HepG2 (cell line): ENCODE results near the gene RAB33A. TPM values are rescaled to one million over a fixed set of nuclear protein-coding genes. Genes with fewer than 3 reads are reported as not detected.

ENCODE experiments used
- ATAC-seq: fragments of 200-7000 bp; cut with Tn5 transposase; 3 replicates; pipeline ENCODE4 v1.9.1; 2020; ENCODE audit warnings: mild to moderate bottlenecking, moderate library complexity
- BruUV-seq: library from RNA; stranded (reverse); fragments of 400-500 nt; replicated peaks from 2 replicates; lab custom pipeline; 2021; lab: Mats Ljungman, UMichigan
- CTCF ChIA-PET: fragments of 300-600 bp; formaldehyde crosslinking; extraction: SDS; loops from one replicate; lab custom pipeline; 2021; ENCODE audit warnings: low total read pairs, inconsistent platforms, low intra/inter-chr PET ratio; lab: Yijun Ruan, JAX
- POLR2A ChIA-PET: fragments of 350-600 bp; sonication (Branson Sonifier 250); formaldehyde crosslinking; loops from one replicate; lab custom pipeline; 2020; ENCODE audit warnings: antibody characterized with exemption, inconsistent platforms; lab: Yijun Ruan, JAX
- DNase-seq: peaks from one replicate; pipeline ENCODE4 v3.0.0-alpha.2; 2015; ENCODE audit warnings: low spot score
- FAIRE-seq: peaks from 3 replicates; lab custom pipeline; 2011; peaks lifted over from hg19 to GRCh38; lab: Jason Lieb, UNC
- H2AFZ ChIP-seq: one replicate; pipeline ENCODE4 v1.6.1; 2011; ENCODE audit warnings: low read length, inconsistent platforms
- H3K27ac ChIP-seq: fragments of 300-600 bp; 3 replicates; pipeline ENCODE4 v1.8.0; 2011; ENCODE audit warnings: mixed run types, mild to moderate bottlenecking, mixed read lengths, low read length, inconsistent platforms; ENCODE audit not compliant: insufficient read depth; ENCODE audit errors: extremely low read length
- H3K27me3 ChIP-seq, 2 experiments: fragments of 200-600 bp in 1 of 2; 2 replicates in 1 of 2; 3 replicates in 1 of 2; pipeline versions ENCODE4 v1.6.0 to v1.8.0; 2011; ENCODE audit warnings: low read length in 2 of 2, mild to moderate bottlenecking in 2 of 2, moderate library complexity in 2 of 2, inconsistent platforms in 1 of 2; ENCODE audit not compliant: insufficient read depth in 2 of 2, control insufficient read depth in 1 of 2
- H3K36me3 ChIP-seq, 2 experiments: fragments of 200-600 bp in 1 of 2; replicated peaks in 1 of 2; 2 replicates in 1 of 2; 3 replicates in 1 of 2; pipeline versions ENCODE4 v1.5.1 to v1.8.0; 2011; ENCODE audit warnings: low read length in 2 of 2, inconsistent platforms in 1 of 2; ENCODE audit not compliant: insufficient read depth in 2 of 2, control insufficient read depth in 1 of 2
- H3K4me1 ChIP-seq: 2 replicates; pipeline ENCODE4 v1.5.1; 2012; ENCODE audit warnings: low read length, inconsistent platforms; ENCODE audit not compliant: insufficient read depth
- H3K4me2 ChIP-seq: 2 replicates; pipeline ENCODE4 v1.6.0; 2011; ENCODE audit warnings: low read depth, low read length, inconsistent platforms
- H3K4me3 ChIP-seq, 3 experiments: fragments of 200-600 bp in 1 of 3; sonication (generic), shearing (Covaris generic) in 1 of 3; replicated peaks in 1 of 3; 2 replicates each; pipeline ENCODE4 v1.5.1; 2011 to 2016; ENCODE audit warnings: low read length in 3 of 3, inconsistent platforms in 2 of 3, low read depth in 2 of 3, mild to moderate bottlenecking in 2 of 3, control low read depth in 1 of 3, mixed read lengths in 1 of 3; ENCODE audit not compliant: insufficient read depth in 1 of 3
- H3K79me2 ChIP-seq: one replicate; pipeline ENCODE4 v1.6.1; 2011; ENCODE audit warnings: low read length, inconsistent platforms; ENCODE audit not compliant: insufficient read depth
- H3K9ac ChIP-seq: 2 replicates; pipeline ENCODE4 v1.6.0; 2011; ENCODE audit warnings: mild to moderate bottlenecking, low read depth, low read length, inconsistent platforms; ENCODE audit not compliant: insufficient read depth
- H3K9me3 ChIP-seq: 2 replicates; pipeline ENCODE4 v1.5.1; 2012; ENCODE audit warnings: mild to moderate bottlenecking, low read length
- H4K20me1 ChIP-seq: 2 replicates; pipeline ENCODE4 v1.6.0; 2011; ENCODE audit warnings: inconsistent platforms, mild to moderate bottlenecking, low read length, moderate library complexity; ENCODE audit not compliant: insufficient read depth
- ARHGAP35 ChIP-seq: sonication (generic); formaldehyde crosslinking; IDR thresholded peaks from 2 replicates; pipeline ENCODE4 v1.9.0; 2022; ENCODE audit warnings: mild to moderate bottlenecking, inconsistent platforms, moderate library complexity, missing genetic modification reagents, borderline replicate concordance
- ETV6 ChIP-seq: sonication (generic); formaldehyde crosslinking; conservative IDR thresholded peaks from 2 replicates; pipeline ENCODE4 v1.4.0; 2020; ENCODE audit warnings: missing genetic modification reagents
- GATA4 ChIP-seq: sonication (generic); IDR thresholded peaks from 2 replicates; pipeline ENCODE4 v1.6.1; 2016; ENCODE audit warnings: antibody characterized with exemption, low read depth, borderline replicate concordance
- HES4 ChIP-seq: sonication (generic); formaldehyde crosslinking; IDR thresholded peaks from 2 replicates; pipeline ENCODE4 v1.9.0; 2021; ENCODE audit warnings: mild to moderate bottlenecking, missing genetic modification reagents, borderline replicate concordance
- HNRNPL ChIP-seq: fragments of 200-400 bp; formaldehyde crosslinking; IDR thresholded peaks from 2 replicates; pipeline ENCODE4 v1.6.1; 2017; ENCODE audit warnings: mild to moderate bottlenecking, low read depth, low read length
- MXI1 ChIP-seq: IDR thresholded peaks from 3 replicates; pipeline ENCODE4 v1.6.1; 2012; ENCODE audit warnings: low read depth, low read length, inconsistent platforms, borderline replicate concordance
- MZF1 ChIP-seq: sonication (generic); formaldehyde crosslinking; IDR thresholded peaks from 2 replicates; pipeline ENCODE4 v1.8.1; 2023; ENCODE audit warnings: mild to moderate bottlenecking, missing genetic modification reagents, borderline replicate concordance
- NR2F2 ChIP-seq: IDR thresholded peaks from 2 replicates; pipeline ENCODE4 v1.6.1; 2012; ENCODE audit warnings: low read depth, inconsistent platforms, borderline replicate concordance
- PHF20 ChIP-seq: sonication (generic); formaldehyde crosslinking; IDR thresholded peaks from 2 replicates; pipeline ENCODE4 v1.5.0; 2020; ENCODE audit warnings: mild to moderate bottlenecking, missing genetic modification reagents
- PRMT3 ChIP-seq: sonication (generic); formaldehyde crosslinking; IDR thresholded peaks from 2 replicates; pipeline ENCODE4 v1.8.1; 2022; ENCODE audit warnings: low read depth, mild to moderate bottlenecking, moderate library complexity, missing genetic modification reagents, borderline replicate concordance
- ZBTB38 ChIP-seq: sonication (generic); formaldehyde crosslinking; IDR thresholded peaks from 2 replicates; pipeline ENCODE4 v1.5.1; 2020; ENCODE audit warnings: mild to moderate bottlenecking, missing genetic modification reagents
- ZGPAT ChIP-seq: IDR thresholded peaks from 2 replicates; pipeline ENCODE4 v1.6.1; 2016; ENCODE audit warnings: mild to moderate bottlenecking
- ZNF839 ChIP-seq: sonication (generic); formaldehyde crosslinking; IDR thresholded peaks from 2 replicates; pipeline ENCODE4 v1.4.0; 2020; ENCODE audit warnings: missing genetic modification reagents, mild to moderate bottlenecking, borderline replicate concordance
- ZNF891 ChIP-seq: sonication (generic); formaldehyde crosslinking; IDR thresholded peaks from 2 replicates; pipeline ENCODE4 v1.5.0; 2020; ENCODE audit warnings: mild to moderate bottlenecking, missing genetic modification reagents
- ZSCAN25 ChIP-seq: sonication (generic); formaldehyde crosslinking; IDR thresholded peaks from 2 replicates; pipeline ENCODE4 v1.8.0; 2022; ENCODE audit warnings: mild to moderate bottlenecking, missing genetic modification reagents
- WGBS: methylation state at CpG from one replicate; pipeline ENCODE4 v1.1.6; 2017; ENCODE audit warnings: low lambda C conversion rate; 5-methylcytosine and 5-hydroxymethylcytosine counted together
- in situ Hi-C: cut with HindIII; loops from 2 replicates; pipeline ENCODE4 v1.10.0; 2017; ENCODE audit warnings: low pct_unique_long_range_greater_than_20kb; ENCODE audit not compliant: extremely low pct_ligation_motif_present
- intact Hi-C: fragments of 100-400 bp; cut with micrococcal nuclease; formaldehyde crosslinking; loops from one replicate; pipeline ENCODE4 v1.10.0; 2022; ENCODE audit not compliant: unreplicated experiment
- polyA plus RNA-seq, 8 experiments: library from polyadenylated mRNA; depleted of rRNA in 3 of 8; stranded (reverse) in 7 of 8; unstranded in 1 of 8; fragments of >200 nt; fragmentation: Illumina TruSeq in 4 of 8; extraction: Trizol in 4 of 8; gene quantifications; 2 replicates each; pipeline versions ENCODE4 v1.2.1 to v1.2.3, GENCODE V29; 2011 to 2016; ENCODE audit warnings: low read depth in 4 of 8, missing spikeins in 1 of 8, mixed read lengths in 1 of 8; ENCODE audit not compliant: insufficient read depth in 1 of 8
- total RNA-seq, 5 experiments: library from RNA; depleted of rRNA; stranded (reverse); fragments of >200 nt; fragmentation: Illumina TruSeq; extraction: Trizol; gene quantifications; 2 replicates each; pipeline ENCODE4 v1.2.3, GENCODE V29; 2016; ENCODE audit warnings: low read depth in 1 of 5
- TF ChIP-seq, protein P1 (sequence below): sonication (generic); formaldehyde crosslinking; IDR thresholded peaks from 2 replicates; pipeline ENCODE4 v1.4.0; 2020; ENCODE audit warnings: mild to moderate bottlenecking, missing genetic modification reagents

RAB33A gene
- total and polyA plus RNA-seq, 2 of the 13 experiments (the other 11 are each of a cell fraction or from before 2014, with no cell fraction given), result 0.26 TPM; not detected in 1

GRCh38 chrX:130165703-130166502 is 5.9 kb upstream of the RAB33A start, which contains the start of gene AIFM1 (continued):
- no peak for TF ChIP-seq MZF1
- TF ChIP-seq ZNF891 (CRISPR knock-in tag), result peak; percentile 25; the same call in 1 of the 2 replicates

DNA sequence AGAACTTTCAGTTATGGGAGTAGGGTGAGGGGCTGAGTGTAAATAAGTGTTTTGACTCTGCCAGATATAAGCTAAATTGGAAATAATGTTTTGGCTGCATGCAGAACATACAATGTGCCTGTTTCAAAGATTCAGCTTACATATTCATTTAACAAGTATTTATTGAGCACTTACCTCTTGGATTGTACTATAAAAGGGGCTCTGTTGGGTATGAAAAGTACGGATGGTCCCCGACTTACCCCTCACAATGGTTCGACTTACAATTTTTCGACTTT is 5.3 kb upstream of the RAB33A start:
- peak overlapping the region; percentile 71 for H3K4me2 ChIP-seq
- H4K20me1 ChIP-seq, result no peaks in the 10 kb centered on the region
- H3K4me1 ChIP-seq, result peaks cover 34% of the 10 kb centered on the region
- no peak for ATAC-seq
- H3K9me3 ChIP-seq, result no peaks in the 10 kb centered on the region
- peak overlapping the region; percentile 89 for H3K27ac ChIP-seq
- DNase-seq, result no peak
- 0% methylated on average over 4 of the region's 4 CpGs for WGBS
- POLR2A ChIA-PET, result interaction anchor here (2.4 kb wide), 1 partner anchor 48 kb away, joined by 5 read pairs; no protein-coding TSS in a partner anchor
- H3K9ac ChIP-seq, result peak overlapping the region; percentile 77
- no peaks in the 10 kb centered on the region; a peak in 1 of 5 replicates for H3K27me3 ChIP-seq
- H2AFZ ChIP-seq, result peak overlapping the region; percentile 88
- TF ChIP-seq ETV6 (no peak), ARHGAP35 (CRISPR knock-in tag) (no peak), MXI1 (no peak), HNRNPL (no peak), ZNF839 (CRISPR knock-in tag) (no peak), ZBTB38 (CRISPR knock-in tag) (no peak), PRMT3 (no peak), PHF20 (CRISPR knock-in tag) (no peak), GATA4 (no peak), NR2F2 (no peak), HES4 (no peak), ZGPAT (CRISPR knock-in tag) (no peak), ZSCAN25 (no peak)
- TF ChIP-seq, protein P1, sequence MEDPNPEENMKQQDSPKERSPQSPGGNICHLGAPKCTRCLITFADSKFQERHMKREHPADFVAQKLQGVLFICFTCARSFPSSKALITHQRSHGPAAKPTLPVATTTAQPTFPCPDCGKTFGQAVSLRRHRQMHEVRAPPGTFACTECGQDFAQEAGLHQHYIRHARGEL (CRISPR knock-in tag), result no peak
- intact Hi-C loops, result no loop called here
- H3K79me2 ChIP-seq, result peaks cover 24% of the 10 kb centered on the region
- in situ Hi-C loops, result no loop called here
- peak overlapping the region; percentile 62 to 80 (median 76) for H3K4me3 ChIP-seq
- no peak for FAIRE-seq
- no TSS peak for BruUV-seq
- no peaks in the 10 kb centered on the region for H3K36me3 ChIP-seq
- CTCF ChIA-PET, result no interaction called here
